ENCODE results near the gene AMACR.
A peak's percentile ranks its signal among the peaks of the same experiment; 100 is the strongest.

The AMACR gene

GRCh38 chr5:34005211-34005610 is 2.6 kb downstream of the AMACR start:
- no peak for DNase-seq

- DNase-seq = no peak
Observed at GRCh38 chr5:34003941-34004340, 3.9 kb downstream of the AMACR start.

- no peak for DNase-seq
Observed at GRCh38 chr5:34002629-34003328, 5.1 kb downstream of the AMACR start.

- no peak for DNase-seq
Observed at GRCh38 chr5:34001241-34001841, 6.5 kb downstream of the AMACR start.

- DNase-seq = no peak
Observed at GRCh38 chr5:33999978-34000377, 7.9 kb downstream of the AMACR start.

GRCh38 chr5:33997331-33997983 is 10.4 kb downstream of the AMACR start:
- DNase-seq = peak; percentile 11

- no peak for DNase-seq
Observed at GRCh38 chr5:33995865-33996264, 12.0 kb downstream of the AMACR start.

- DNase-seq = no peak
Observed at GRCh38 chr5:33994845-33995244, 13.0 kb downstream of the AMACR start.

GRCh38 chr5:33992864-33993263 is 15.0 kb downstream of the AMACR start:
- no peak for DNase-seq

GRCh38 chr5:33985447-33985846 is 22.4 kb downstream of the AMACR start:
- DNase-seq = no peak

- DNase-seq = no peak
Observed at GRCh38 chr5:33984671-33985124, 23.2 kb downstream of the AMACR start, which contains the start of gene SLC45A2. TSS of gene SLC45A2 (minus strand) at chr5:33984693. CDS start at chr5:33984583, 110 bp downstream.

GRCh38 chr5:33984178-33984577 is 23.7 kb downstream of the AMACR start:
- DNase-seq = no peak

GRCh38 chr5:33981408-33982162 is 26.3 kb downstream of the AMACR start:
- DNase-seq = no peak

- DNase-seq = no peak
Observed at GRCh38 chr5:33980030-33980429, 27.8 kb downstream of the AMACR start.

- no peak for DNase-seq
Observed at GRCh38 chr5:33978306-33978705, 29.5 kb downstream of the AMACR start.

GRCh38 chr5:33976307-33976706 is 31.5 kb downstream of the AMACR start:
- no peak for DNase-seq

- no peak for DNase-seq
Observed at GRCh38 chr5:33975852-33976251, 32.0 kb downstream of the AMACR start.

GRCh38 chr5:33973271-33973670 is 34.6 kb downstream of the AMACR start:
- DNase-seq = no peak

GRCh38 chr5:33969572-33970452 is 38.0 kb downstream of the AMACR start:
- DNase-seq = no peak

GRCh38 chr5:33968211-33969005 is 39.4 kb downstream of the AMACR start:
- DNase-seq = no peak

GRCh38 chr5:33966805-33967204 is 41.0 kb downstream of the AMACR start:
- DNase-seq = no peak
